ENCODE data around the gene METTL9.
"Not testable (repeated sequence)": the region's sequence is repeated elsewhere in the genome, so short reads cannot be mapped to it uniquely, and the experiment has no call there.

GRCh38 chr16:21556026-21556595 is 43.3 kb upstream of the METTL9 start:
- TF ChIP-seq TAF1 (IDR thresholded peaks at IDR 0.05; ENCODE audit: borderline replicate concordance, low read depth, low read length); POLR2AphosphoS5 (IDR thresholded peaks at IDR 0.05; ENCODE audit: low read depth, low read length): not testable (repeated sequence)
